Measurements from ENCODE around the gene TGM2.

TGM2 gene

DNA sequence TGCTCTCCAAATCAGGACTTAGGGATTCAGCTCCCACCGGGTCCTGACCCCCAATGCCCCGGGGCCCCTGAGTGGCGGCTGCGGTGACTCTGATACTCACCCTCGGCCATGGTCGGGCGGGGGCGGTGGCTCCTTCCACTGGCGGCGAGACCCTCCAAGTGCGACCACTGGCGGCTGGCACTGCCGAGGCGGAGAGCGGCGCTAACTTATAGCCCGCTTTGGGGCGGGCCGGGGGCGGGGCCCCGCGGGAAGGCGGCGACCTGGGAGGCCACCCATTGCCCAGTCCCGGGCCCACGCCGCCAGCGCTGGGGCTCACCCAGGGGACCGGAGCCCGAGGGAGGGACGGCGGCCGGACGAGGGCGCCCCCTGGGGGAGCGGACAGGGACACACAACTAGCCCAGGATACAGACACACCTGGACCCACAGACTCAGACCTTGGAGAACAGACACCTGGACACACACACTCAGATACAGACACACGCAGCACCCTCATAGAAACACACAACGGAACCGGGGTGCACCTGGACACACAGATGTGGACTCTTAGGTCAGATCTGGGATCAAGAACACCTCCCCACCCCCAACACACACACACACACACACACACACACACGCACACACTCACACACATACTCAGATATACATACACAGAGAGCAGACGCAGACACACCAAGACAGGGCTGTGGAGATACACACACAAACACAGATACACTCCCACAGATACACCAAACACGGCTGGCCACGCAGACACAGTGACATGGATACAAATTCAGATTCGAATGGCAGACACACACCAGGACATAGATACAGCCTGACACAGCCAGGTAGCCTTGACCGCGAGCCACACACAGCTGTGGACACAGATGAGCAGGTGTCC, at the start of gene TGM2:
Gene TGM2, minus strand, starts transcription at position 182 of the 877 bp plus-strand sequence. Its CDS starts 72 bp downstream, at position 110.
- DNase-seq: peak; percentile 42

DNA sequence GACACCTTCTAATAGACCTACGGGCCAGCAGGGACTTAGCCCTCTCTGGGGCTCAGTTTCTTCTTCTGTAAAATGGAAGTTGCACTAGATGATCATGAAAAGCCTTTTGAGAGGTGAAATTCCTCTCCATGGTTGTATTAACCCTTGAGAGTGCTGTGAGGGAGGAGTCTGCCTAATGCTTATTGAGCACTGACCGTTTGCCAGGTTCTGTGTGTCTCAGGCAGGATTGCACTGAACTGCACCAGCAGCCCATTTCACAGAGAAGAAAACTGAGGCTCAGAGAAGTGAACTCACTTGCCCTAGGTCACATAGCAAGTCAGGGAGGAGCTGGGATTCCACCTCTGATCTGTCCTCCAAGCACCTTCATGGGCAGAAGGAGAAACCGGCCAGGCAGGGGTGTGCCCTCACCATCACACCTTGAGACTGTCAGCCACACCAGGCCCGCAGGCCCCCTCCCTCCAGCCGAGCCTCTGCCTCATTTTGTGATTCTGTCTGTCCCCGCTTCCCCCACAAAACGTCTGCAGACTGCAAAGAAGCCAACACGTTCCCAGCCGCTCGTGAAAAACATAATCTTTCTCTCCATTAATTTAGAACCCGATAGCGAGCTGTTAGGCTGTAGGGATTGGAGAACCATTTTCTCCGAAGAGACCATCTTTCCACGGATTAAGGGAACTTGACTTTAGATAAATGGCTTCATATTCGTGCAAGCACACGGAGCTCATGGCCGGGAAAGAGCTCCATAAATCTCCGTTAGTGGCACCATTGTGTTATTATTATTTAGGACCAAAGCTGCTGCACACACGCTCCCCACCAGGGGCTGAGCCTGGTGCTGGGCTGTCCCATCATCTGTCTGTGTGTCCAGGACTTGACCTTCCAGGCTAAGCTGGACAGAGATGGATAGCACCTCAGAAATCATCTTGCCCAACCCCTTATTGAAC, 49.5 kb upstream of the TGM2 start:
- DNase-seq: no peak

DNA sequence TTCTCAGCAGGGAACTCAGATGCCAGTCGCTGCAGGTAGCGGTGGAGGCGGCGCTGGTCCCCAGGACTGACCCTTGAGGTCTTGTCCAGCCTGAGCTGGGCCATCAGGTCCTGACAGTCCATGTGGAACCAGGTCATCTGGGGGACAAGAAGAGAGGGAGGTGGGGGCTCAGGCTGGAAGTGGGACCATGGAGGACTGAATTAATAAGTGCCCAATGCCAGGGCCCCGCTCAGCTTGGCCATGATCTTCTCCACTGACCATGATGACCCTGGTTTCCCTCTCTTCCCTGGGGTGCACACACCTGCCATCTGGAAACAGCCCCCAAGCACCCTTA, 48.5 kb upstream of the TGM2 start:
- no peak for DNase-seq

- DNase-seq: no peak
These were observed 47.9 kb upstream of the TGM2 start for GRCh38 chr20:38212806-38213606.

DNA sequence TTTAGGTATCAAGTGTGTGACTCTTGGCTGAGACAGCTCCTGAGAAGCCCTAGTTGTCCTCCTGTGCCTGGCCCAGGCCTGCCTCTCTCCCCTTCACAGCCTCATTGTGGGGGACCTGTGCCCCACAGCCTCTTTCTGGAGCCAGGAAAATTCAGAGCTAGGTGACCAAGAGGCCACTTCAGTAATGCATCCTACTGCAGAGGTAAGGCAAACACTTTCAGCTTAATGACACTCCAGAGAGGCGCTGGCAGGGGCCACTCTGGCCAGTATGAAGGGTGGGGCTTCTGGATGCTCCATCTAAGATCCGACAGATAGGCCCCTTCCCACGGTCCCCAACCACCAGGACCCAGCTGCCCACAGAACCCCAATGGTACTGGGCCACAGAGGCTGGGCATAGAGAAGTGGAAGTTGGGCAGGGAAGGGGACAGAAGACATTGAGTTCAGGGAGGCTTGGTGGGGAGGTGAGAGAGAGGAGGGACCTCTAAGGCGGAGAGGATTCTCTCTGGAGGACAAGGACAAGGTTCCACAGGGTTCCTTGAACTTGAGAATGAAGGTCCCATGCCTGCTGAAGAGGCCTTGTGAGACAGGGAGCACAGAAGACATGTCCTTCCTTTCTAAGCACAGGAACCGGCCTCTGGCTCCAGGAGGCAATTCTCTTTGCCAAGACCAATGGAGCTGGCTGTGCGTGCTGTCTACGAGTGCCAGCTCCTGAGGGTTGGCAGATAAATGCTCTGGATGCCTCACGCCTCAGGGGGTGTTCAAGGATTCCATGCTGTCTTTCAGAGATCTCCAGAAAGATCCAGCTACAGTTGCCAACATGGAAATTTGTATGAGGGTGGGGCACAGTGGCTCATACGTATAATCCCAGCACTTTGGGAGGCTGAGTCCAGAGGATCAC, 46.4 kb upstream of the TGM2 start:
- no peak for DNase-seq

GRCh38 chr20:38210741-38211140, 45.7 kb upstream of the TGM2 start:
- no peak for DNase-seq

DNA sequence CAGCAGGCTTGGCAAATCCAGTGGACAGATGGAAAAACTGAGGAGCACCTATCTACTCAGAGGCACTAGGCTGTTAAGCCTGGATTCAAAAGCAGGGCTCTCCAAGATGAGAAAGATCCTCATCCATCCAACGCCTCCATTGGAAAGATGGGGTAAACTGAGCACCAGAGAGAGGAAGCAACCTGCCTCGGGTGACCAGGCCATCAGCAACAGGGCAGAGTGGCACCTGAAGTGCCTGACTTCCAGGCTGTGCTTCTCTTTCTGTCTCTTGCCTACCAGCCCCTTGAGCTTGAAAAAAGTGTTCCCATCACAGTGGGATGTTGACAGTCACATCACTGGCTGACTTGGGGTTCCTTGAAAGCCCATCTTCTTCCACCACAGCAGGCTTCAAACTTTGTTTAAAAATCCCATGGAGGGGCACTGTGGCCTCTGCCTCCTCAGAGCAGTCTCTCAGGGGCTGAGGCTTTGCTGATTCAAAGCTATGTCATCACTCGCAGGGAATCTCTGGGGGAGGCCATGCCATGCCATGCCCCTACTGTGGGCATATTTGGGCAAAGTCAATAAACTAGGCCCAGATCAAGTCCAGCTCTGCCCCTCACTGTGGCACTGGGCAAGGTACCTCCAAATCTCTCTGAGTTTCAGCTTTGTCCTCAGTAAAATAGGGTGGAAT, 44.8 kb upstream of the TGM2 start:
- no peak for DNase-seq

DNA sequence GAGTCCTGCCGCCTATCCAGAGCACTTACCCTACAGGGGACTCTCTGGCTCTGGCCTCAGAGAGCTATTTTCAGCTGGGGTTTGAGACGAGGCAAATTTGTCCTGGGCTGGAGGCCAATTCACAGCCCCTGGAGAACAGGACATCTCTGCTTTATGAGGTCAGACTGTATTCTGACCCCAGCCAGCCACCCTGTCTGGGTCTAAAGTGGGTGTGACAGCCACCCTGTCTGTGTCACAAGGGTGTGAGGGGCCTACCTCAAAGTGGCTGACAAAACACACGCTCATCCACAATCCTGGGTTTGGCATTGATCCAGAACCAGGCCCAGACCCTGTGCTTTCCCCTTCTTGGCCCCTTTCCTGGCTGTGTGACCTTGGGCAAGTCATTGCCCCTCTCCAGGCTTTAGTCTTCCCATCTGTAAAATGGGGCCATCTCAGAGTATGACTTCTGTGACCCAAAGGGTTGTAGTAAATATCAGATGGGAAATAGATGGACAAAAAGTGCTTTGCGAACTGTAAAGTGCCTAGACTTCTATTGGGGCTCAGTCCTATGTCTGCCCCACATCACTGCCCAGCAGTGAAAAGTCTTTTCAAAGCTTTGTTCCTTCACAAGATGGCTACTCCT, 44.1 kb upstream of the TGM2 start:
- no peak for DNase-seq

GRCh38 chr20:38208523-38208922, 43.5 kb upstream of the TGM2 start:
- DNase-seq: no peak

DNA sequence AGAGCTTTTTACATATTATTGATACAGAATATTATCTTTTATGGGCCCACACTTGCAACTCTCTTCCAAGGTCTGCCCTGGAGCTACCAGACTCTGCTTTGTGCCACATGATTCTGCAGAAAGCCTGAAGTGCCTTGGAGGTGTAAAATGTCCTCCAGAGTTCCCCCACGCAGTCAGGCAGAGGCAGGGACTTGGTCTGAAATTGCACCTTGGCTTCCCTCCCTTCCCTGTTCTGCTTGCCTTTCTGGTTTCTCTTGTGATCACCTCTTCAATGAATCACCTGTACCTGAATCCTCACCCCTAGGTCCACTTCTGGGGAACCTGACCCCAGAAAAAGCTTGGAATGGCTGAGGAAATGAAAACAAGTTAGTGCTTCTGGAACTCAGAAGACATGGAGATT, 43.0 kb upstream of the TGM2 start:
- DNase-seq: no peak

DNA sequence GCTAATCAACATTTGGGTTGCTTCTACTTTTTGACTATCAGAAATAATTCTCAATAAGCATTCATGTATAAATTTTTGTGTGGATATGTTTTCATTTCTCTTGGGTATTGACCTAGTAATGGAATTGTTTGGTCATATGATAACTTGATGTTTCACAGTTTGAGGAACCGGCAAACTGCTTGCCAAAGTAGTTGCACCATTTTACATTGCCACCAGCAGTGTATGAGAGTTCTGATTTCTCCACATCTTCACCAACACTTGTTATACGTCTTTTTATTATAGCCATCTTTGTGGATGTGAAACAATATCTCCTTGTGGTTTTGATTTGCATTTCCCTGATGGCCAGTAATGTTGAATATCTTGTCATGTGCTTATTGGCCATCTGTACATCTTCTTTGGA, 42.6 kb upstream of the TGM2 start:
- DNase-seq: no peak

DNA sequence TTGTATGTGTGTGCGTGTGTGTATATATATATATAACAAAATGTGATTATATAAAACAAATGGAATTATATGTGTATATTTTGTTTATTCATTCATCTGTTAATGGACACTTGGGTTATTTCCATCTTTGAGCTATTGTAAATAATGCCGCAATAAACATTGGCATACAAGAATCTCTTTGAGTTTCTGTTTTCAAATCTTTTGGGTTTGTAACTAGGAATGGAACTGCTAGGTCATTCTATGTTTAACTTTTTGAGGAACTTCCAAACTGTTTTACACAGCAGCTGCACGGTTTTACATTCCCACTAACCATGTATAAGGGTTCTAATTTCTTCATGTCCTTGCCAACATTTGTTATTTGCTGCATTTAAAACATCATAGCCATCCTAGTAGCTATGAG, 39.9 kb upstream of the TGM2 start:
- no peak for DNase-seq

GRCh38 chr20:38203981-38204357, 38.9 kb upstream of the TGM2 start:
- no peak for DNase-seq

GRCh38 chr20:38203337-38203980, 38.4 kb upstream of the TGM2 start:
- DNase-seq: no peak

GRCh38 chr20:38202982-38203293, 37.9 kb upstream of the TGM2 start:
- no peak for DNase-seq

DNA sequence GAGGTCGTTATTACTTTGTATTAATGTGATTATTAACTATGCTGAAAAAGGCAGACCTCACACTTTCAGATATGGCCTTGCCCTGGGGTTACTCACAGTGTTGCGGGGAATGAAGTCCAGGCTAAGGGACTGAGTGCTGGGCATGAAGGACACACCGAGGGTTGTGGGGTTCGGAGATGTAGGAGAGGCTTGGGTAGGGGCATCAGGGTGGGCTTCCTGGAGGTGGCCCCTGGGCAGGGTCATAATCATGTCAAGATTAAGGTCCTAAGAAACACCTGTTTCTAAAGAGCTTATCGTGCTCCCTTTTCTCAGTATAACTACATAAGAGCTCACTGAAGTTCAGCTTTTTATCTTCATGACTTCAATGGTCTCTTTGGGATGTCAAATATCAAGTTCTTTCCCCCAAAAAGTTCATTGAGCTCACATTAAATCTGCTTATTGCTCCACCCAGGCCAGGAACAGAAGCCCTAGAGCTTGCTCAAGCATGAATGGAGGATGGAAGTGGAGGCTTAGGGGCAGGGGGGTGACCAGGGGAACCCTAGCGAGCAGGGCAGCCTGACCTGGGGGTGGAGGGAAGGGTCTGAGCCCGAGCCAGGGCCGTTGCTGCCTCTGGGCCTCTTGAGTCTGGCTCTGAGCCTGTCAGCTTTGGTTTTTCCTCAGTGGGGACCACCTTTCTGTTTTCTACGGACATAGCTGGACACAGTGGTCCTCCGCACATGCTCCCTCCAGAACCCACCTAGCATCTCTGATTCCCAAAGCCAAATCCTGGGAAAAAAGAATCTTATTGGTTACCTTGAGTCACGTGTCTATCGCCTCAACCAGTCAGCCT, 37.3 kb upstream of the TGM2 start:
- DNase-seq: no peak

DNA sequence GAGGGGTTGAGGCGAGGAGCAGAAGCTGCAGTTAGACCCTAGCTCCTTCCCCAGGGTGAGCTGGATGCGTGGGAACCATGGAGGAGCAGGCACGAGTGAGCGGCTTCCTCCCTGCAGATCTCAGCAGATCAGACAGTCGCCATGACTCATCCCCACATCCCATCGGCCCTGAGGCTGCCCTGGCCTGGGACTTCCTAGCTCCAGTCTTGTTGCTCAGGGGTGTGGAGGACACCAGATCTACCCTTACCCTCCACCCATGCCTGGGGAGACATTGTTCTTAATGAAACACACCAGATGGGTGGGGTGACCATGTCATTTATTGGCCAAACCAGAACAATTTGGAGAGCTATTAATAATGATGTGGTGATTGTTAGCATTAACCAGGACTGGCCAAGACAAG, 36.3 kb upstream of the TGM2 start:
- DNase-seq: no peak

- no peak for DNase-seq
These were observed 35.6 kb upstream of the TGM2 start for GRCh38 chr20:38200646-38201045.

DNA sequence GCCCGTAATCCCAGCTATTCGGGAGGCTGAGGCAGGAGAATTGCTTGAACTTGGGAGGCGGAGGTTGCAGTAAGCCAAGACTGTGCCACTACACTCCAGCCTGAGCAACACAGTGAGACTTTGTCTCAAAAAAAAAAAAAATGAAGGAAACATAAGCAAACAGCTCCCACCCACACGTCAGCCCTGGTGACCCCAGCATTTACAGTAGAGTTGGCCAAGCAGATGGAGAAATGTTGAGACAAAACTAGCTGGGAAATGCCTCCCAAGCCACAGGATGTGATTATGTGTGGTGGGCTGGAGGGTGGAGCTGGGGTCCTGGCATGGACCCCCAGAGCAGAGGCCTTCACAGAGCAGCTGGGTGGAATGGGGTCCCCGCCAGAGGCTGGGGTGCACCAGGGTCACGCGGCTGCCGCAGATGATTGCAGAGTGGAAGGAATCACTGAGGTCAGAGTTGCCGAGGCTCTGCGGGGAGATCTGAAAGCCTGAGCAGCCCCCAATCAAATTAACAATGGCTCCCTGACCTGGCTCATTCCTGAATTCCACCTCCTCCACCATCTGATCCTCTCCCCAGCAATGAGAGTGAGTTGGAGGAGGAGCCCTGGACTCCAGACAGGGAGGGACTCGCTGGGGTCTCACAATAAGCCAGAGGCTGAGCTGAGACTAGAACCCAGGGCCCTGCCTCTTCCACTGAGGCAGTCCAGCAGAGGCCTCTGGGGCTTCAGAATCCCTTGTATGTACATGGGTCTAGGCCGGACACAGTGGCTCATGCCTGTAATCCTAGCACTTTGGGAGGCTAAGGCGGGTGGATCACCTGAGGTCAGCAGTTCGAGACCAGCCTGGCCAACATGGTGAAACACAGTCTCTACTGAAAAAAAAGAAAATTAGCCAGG, 34.7 kb upstream of the TGM2 start:
- DNase-seq: no peak
